ENCODE measurements around the gene SLC9A2. TPM values are rescaled to one million over a fixed set of nuclear protein-coding genes. Genes with fewer than 3 reads are reported as not detected.

SLC9A2 gene
- total RNA-seq, 2 donors from 2014 or later: not detected

GRCh38 chr2:102636283-102636907, 17.0 kb downstream of the SLC9A2 start:
- H3K36me3 ChIP-seq (ENCODE audit: control insufficient read depth, insufficient read depth, low read length): no peaks in the 10 kb centered on the region
- TF ChIP-seq CTCF (conservative IDR thresholded peaks at IDR 0.05): no peak
- H3K4me3 ChIP-seq (ENCODE audit: low read length): no peak overlapping the region
- DNase-seq: no peak
- Mint-ChIP-seq H3K27ac (no peak overlapping the region), H3K27me3 (ENCODE audit: insufficient read depth) (peaks cover 85% of the 10 kb centered on the region), H3K4me3 (no peak overlapping the region), H3K4me1 (peaks cover 27% of the 10 kb centered on the region), H3K36me3 (ENCODE audit: low read depth) (no peaks in the 10 kb centered on the region), H3K9me3 (no peaks in the 10 kb centered on the region)
- H3K27ac ChIP-seq (ENCODE audit: low read depth, low read length): no peak overlapping the region
- 73 to 81% methylated on average over 4 to 5 of the region's 5 CpGs for WGBS, 2 experiments (ENCODE audit: insufficient coverage in 1 of 2, insufficient read length in 1 of 2)
- H3K9me3 ChIP-seq (ENCODE audit: control insufficient read depth, low read length): no peaks in the 10 kb centered on the region
- H3K4me1 ChIP-seq (ENCODE audit: control insufficient read depth, insufficient read depth, low read length): peaks cover 2% of the 10 kb centered on the region
- H3K9ac ChIP-seq (ENCODE audit: extremely low read depth, low read length, poor library complexity, severe bottlenecking): no peak overlapping the region
- peaks cover 85% of the 10 kb centered on the region for H3K27me3 ChIP-seq (ENCODE audit: control insufficient read depth, insufficient read depth, low read length, poor library complexity, severe bottlenecking)

- Mint-ChIP-seq H3K4me3 (no peak overlapping the region), H3K9me3 (no peaks in the 10 kb centered on the region), H3K27me3 (ENCODE audit: insufficient read depth) (peaks cover 87% of the 10 kb centered on the region), H3K27ac (no peak overlapping the region), H3K36me3 (ENCODE audit: low read depth) (no peaks in the 10 kb centered on the region), H3K4me1 (peaks cover 27% of the 10 kb centered on the region)
- H3K9ac ChIP-seq (ENCODE audit: extremely low read depth, low read length, poor library complexity, severe bottlenecking): no peak overlapping the region
- no peak for DNase-seq
- WGBS, 2 experiments (ENCODE audit: insufficient coverage in 1 of 2, insufficient read length in 1 of 2): 83 to 90% methylated on average over 2 to 4 of the region's 4 CpGs
- TF ChIP-seq CTCF (conservative IDR thresholded peaks at IDR 0.05): peak; percentile 32
- no peaks in the 10 kb centered on the region for H3K36me3 ChIP-seq (ENCODE audit: control insufficient read depth, insufficient read depth, low read length)
- H3K27me3 ChIP-seq (ENCODE audit: control insufficient read depth, insufficient read depth, low read length, poor library complexity, severe bottlenecking): peaks cover 83% of the 10 kb centered on the region
- H3K9me3 ChIP-seq (ENCODE audit: control insufficient read depth, low read length): no peaks in the 10 kb centered on the region
- H3K4me3 ChIP-seq (ENCODE audit: low read length): no peak overlapping the region
- H3K4me1 ChIP-seq (ENCODE audit: control insufficient read depth, insufficient read depth, low read length): peaks cover 2% of the 10 kb centered on the region
- H3K27ac ChIP-seq (ENCODE audit: low read depth, low read length): no peak overlapping the region
These were observed 18.0 kb downstream of the SLC9A2 start for GRCh38 chr2:102637358-102637757.

- DNase-seq: no peak
- Mint-ChIP-seq H3K27ac (no peak overlapping the region), H3K27me3 (ENCODE audit: insufficient read depth) (peaks cover 76% of the 10 kb centered on the region), H3K36me3 (ENCODE audit: low read depth) (no peaks in the 10 kb centered on the region), H3K9me3 (no peaks in the 10 kb centered on the region), H3K4me1 (peaks cover 27% of the 10 kb centered on the region), H3K4me3 (no peak overlapping the region)
- Histone ChIP-seq H3K9me3 (ENCODE audit: control insufficient read depth, low read length) (no peaks in the 10 kb centered on the region), H3K27me3 (ENCODE audit: control insufficient read depth, insufficient read depth, low read length, poor library complexity, severe bottlenecking) (peaks cover 70% of the 10 kb centered on the region), H3K9ac (ENCODE audit: extremely low read depth, low read length, poor library complexity, severe bottlenecking) (no peak overlapping the region), H3K4me3 (ENCODE audit: low read length) (no peak overlapping the region), H3K36me3 (ENCODE audit: control insufficient read depth, insufficient read depth, low read length) (no peaks in the 10 kb centered on the region), H3K27ac (ENCODE audit: low read depth, low read length) (no peak overlapping the region), H3K4me1 (ENCODE audit: control insufficient read depth, insufficient read depth, low read length) (peaks cover 2% of the 10 kb centered on the region)
- WGBS, 2 experiments (ENCODE audit: insufficient coverage in 1 of 2, insufficient read length in 1 of 2): 84 to 90% methylated on average over 2 of the region's 2 CpGs
- no peak for TF ChIP-seq CTCF (conservative IDR thresholded peaks at IDR 0.05)
These were observed 20.1 kb downstream of the SLC9A2 start for GRCh38 chr2:102639429-102639828.
